ENCODE results near the gene HSPG2.
"Not testable (repeated sequence)": the region's sequence is repeated elsewhere in the genome, so short reads cannot be mapped to it uniquely, and the experiment has no call there.

GRCh38 chr1:21917239-21917631, 19.9 kb downstream of the HSPG2 start:
- not testable (repeated sequence) for TF ChIP-seq CTCF, EP300 (IDR thresholded peaks at IDR 0.05)

Measured in gastroesophageal sphincter (tissue), 3 donors.